ENCODE measurements around the gene RNH1.
"Not testable (repeated sequence)": the region's sequence is repeated elsewhere in the genome, so short reads cannot be mapped to it uniquely, and the experiment has no call there.

RNH1 gene

GRCh38 chr11:526192-526591, 19.1 kb upstream of the RNH1 start:
- no peak for DNase-seq

GRCh38 chr11:521177-521688, 14.2 kb upstream of the RNH1 start:
- no peaks in the 10 kb centered on the region for H3K27me3 ChIP-seq
- TF ChIP-seq CTCF (IDR thresholded peaks at IDR 0.05; ENCODE audit: low read depth, low read length), result no peak
- no peaks in the 10 kb centered on the region for H3K4me1 ChIP-seq
- H3K9me3 ChIP-seq, result no peaks in the 10 kb centered on the region; the same call in 1 of the 2 replicates
- H3K4me3 ChIP-seq (ENCODE audit: low read depth, low read length), result no peak overlapping the region
- no peaks in the 10 kb centered on the region for H3K36me3 ChIP-seq
- DNase-seq, result no peak

More at GRCh38 chr11:526192-526591, 19.1 kb upstream of the RNH1 start:
- no peaks in the 10 kb centered on the region for H3K36me3 ChIP-seq
- H3K27me3 ChIP-seq, result no peaks in the 10 kb centered on the region
- no peak overlapping the region for H3K4me3 ChIP-seq (ENCODE audit: low read depth, low read length)
- H3K4me1 ChIP-seq, result no peaks in the 10 kb centered on the region
- no peaks in the 10 kb centered on the region for H3K9me3 ChIP-seq
- no peak for TF ChIP-seq CTCF (IDR thresholded peaks at IDR 0.05; ENCODE audit: low read depth, low read length)

DNA sequence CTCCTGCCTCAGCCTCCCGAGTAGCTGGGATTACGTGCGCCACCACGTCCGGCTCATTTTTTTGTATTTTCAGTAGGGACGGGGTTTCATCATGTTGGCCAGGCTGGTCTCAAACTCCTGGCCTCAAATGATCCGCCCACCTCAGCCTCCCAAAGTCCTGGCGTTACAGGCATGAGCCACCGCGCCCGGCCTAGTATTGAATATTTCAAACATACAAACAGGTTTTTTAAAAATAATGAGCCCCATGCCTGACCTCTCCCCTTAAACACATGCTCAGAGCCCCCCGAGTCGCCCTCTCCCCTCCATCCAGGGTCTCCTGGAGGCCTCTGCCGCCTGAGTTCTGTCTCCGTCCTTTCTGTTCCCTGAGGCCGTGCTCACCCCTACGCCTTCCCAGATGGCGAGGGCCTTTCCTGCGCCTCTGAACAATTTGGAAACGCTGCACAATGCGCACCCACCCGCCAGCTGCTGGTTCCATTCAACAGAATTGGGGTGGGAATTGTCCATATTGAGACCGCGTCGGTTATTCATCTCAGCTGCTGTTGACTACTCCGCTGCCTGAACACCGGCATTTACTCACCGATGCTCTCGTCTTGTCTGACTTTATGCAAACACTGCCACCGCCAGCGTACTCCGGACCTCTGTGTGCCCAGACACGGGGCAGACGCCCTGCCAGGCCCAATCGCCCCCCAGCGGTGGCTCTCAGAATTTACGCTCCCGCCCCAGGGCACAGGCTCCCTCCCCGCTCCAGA, 13.6 kb upstream of the RNH1 start:
- H3K4me3 ChIP-seq (ENCODE audit: low read depth, low read length), result no peak overlapping the region
- no peak for DNase-seq
- no peaks in the 10 kb centered on the region for H3K4me1 ChIP-seq
- no peak for TF ChIP-seq CTCF (IDR thresholded peaks at IDR 0.05; ENCODE audit: low read depth, low read length)
- H3K9me3 ChIP-seq, result no peaks in the 10 kb centered on the region; the same call in 1 of the 2 replicates
- H3K36me3 ChIP-seq, result no peaks in the 10 kb centered on the region
- H3K27me3 ChIP-seq, result no peaks in the 10 kb centered on the region

DNA sequence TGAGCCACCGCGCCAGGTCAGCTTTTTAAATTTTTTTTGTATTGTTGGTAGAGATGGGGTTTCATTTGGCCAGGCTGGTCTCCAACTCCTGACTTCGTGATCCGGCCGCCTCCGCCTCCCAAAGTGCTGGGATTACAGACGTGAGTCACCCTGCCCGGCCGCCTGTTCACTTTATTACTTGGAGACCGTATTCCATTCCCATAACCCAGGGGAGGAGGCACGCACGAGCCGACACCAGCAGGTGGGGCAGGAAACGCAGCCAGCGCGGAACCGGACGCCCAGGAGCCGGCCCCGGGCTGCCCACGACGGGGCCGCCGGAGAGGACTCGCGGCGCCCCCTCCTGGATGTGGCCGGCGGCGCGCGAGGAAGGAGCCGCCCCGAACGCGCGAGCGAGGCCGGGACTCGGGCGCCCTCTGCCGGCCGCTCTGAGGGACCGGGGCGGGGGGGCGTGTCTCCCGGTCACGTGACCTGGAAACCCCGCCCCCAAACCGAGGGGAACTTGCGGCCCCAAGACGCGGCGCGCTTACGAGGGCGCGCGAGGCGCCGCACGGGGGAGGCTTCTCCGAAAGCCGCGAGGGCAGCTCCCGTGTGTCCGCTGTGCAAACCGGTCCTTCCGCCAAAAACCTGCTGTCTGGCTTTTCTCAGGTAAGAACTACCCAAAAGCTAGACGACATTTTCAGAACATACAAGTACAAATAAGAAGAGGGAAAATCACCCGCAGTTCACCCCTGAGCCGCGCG, 11.6 kb upstream of the RNH1 start:
- Histone ChIP-seq H3K27me3 (no peaks in the 10 kb centered on the region), H3K4me3 (ENCODE audit: low read depth, low read length) (no peak overlapping the region)
- peak; percentile 76 for DNase-seq

DNA sequence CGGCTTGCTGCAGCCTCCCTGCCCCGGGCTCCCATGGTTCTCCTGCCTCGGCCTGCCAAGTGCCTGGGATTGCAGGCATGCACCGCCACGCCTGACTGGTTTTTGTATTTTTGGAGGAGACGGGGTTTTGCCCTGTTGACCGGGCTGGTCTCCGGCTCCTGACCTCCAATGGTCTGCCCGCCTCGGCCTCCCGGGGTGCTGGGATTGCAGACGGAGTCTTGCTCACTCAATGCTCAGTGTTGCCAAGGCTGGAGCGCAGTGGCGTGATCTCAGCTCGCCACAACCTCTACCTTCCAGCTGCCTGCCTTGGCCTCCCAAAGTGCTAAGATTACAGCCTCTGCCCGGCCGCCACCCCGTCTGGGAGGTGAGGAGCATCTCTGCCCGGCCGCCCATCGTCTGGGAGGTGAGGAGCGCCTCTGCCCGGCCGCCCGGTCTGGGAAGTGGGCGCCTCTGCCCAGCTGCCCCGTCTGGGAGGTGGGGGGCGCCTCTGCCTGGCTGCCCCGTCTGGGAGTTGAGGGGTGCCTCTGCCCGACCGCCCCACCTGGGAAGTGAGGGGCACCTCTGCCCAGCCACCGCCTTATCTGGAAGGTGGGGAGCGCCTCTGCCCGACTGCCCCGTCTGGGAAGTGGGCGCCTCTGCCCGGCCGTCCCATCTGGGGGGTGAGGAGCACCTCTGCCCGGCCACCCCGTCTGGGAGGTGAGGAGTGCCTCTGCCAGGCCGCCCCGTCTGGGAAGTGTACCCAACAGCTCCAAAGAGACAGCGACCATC, 10.1 kb upstream of the RNH1 start:
- not testable (repeated sequence) for H3K4me1 ChIP-seq; H3K27me3 ChIP-seq; DNase-seq; H3K9me3 ChIP-seq; H3K4me3 ChIP-seq (ENCODE audit: low read depth, low read length); H3K36me3 ChIP-seq

More for the DNA sequence above, 11.6 kb upstream of the RNH1 start:
- no peaks in the 10 kb centered on the region for H3K36me3 ChIP-seq
- no peaks in the 10 kb centered on the region for H3K4me1 ChIP-seq
- H3K9me3 ChIP-seq, result no peaks in the 10 kb centered on the region; the same call in 1 of the 2 replicates
- peak; percentile 49 for TF ChIP-seq CTCF (IDR thresholded peaks at IDR 0.05; ENCODE audit: low read depth, low read length)

GRCh38 chr11:516400-516799, 9.4 kb upstream of the RNH1 start:
- no peaks in the 10 kb centered on the region for H3K27me3 ChIP-seq
- TF ChIP-seq CTCF (IDR thresholded peaks at IDR 0.05; ENCODE audit: low read depth, low read length), result no peak
- H3K9me3 ChIP-seq, result no peaks in the 10 kb centered on the region; the same call in 1 of the 2 replicates
- no peak for DNase-seq
- H3K4me3 ChIP-seq (ENCODE audit: low read depth, low read length), result no peak overlapping the region
- no peaks in the 10 kb centered on the region for H3K36me3 ChIP-seq
- no peaks in the 10 kb centered on the region for H3K4me1 ChIP-seq
